IPS DF 6.9 (cell line): ENCODE data around the gene TNFAIP2.
A peak's percentile ranks its signal among the peaks of the same experiment; 100 is the strongest.
"Not testable (repeated sequence)": the region's sequence is repeated elsewhere in the genome, so short reads cannot be mapped to it uniquely, and the experiment has no call there.

Experiments
- DNase-seq: peaks from one replicate; pipeline ENCODE4 v3.0.0-alpha.2; 2013; ENCODE audit warnings: low read depth, low spot score
- H3K27ac ChIP-seq: one replicate; pipeline ENCODE4 v1.5.1; 2013; ENCODE audit warnings: low read length, control low read depth
- H3K27me3 ChIP-seq: 2 replicates; pipeline ENCODE4 v1.6.1; 2013; ENCODE audit warnings: mild to moderate bottlenecking, low read length; ENCODE audit not compliant: control insufficient read depth, insufficient read depth
- H3K36me3 ChIP-seq: 2 replicates; pipeline ENCODE4 v1.6.1; 2013; ENCODE audit warnings: low read length; ENCODE audit not compliant: control insufficient read depth, insufficient read depth
- H3K4me1 ChIP-seq: 2 replicates; pipeline ENCODE4 v1.6.1; 2013; ENCODE audit warnings: low read length; ENCODE audit not compliant: control insufficient read depth, insufficient read depth
- H3K4me3 ChIP-seq: 2 replicates; pipeline ENCODE4 v1.5.1; 2013; ENCODE audit warnings: mild to moderate bottlenecking, low read length
- H3K9me3 ChIP-seq: 2 replicates; pipeline ENCODE4 v1.6.1; 2013; ENCODE audit warnings: low read length, inconsistent platforms; ENCODE audit not compliant: control insufficient read depth, insufficient read depth
- WGBS: extraction: QIAGEN DNeasy Blood & Tissue Kit; methylation state at CpG from one replicate; pipeline ENCODE4 v1.1.7; 2013; ENCODE audit warnings: mixed read lengths, missing lambda C conversion rate; ENCODE audit not compliant: insufficient read length, insufficient coverage; 5-methylcytosine and 5-hydroxymethylcytosine counted together

TNFAIP2 gene

DNA sequence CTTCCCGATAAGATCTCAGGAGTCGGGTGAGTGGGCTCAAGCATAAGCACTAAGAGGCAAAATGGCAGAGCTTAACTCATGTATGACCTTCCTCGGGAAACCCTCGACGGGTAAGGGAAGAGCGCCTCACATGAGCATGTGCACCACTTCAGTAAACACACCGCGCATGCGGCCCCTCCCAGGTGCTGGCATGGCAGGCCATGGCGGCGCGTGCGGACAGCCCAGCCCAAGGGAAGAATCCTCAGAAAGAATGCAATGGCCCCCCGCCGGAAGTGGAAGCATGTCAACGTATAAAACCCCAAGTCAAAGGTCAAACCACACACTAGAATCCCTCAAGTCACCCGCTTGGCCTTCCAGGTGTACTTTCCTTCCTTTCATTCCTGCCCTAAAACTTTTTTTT, 6.6 kb upstream of the TNFAIP2 start:
- Histone ChIP-seq H3K4me1 (peaks cover 6% of the 10 kb centered on the region), H3K36me3 (no peaks in the 10 kb centered on the region), H3K27me3 (no peaks in the 10 kb centered on the region), H3K27ac (no peak overlapping the region), H3K9me3 (no peaks in the 10 kb centered on the region), H3K4me3 (no peak overlapping the region)
- no CpG with 5 or more reads among the region's 17 CpGs for WGBS
- no peak for DNase-seq

DNA sequence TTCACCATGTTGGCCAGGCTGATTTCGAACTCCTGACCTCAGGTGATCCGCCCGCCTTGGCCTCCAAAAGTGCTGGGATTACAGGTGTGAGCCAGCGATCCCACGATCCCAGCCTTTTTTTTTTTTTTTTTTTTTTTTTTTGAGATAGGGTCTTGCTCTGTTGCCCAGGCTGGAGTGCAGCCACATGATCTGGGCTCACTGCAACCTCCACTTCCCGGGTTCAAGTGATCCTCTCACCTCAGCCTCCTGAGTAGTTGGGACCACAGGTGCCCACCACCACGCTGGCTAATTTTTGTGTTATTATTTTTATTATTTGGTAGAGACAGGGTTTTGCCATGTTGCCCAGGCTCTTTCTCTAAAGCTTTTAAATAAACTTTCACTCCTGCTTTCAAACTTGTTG, 5.8 kb upstream of the TNFAIP2 start:
- not testable (repeated sequence) for H3K36me3 ChIP-seq, H3K4me1 ChIP-seq, DNase-seq, H3K27ac ChIP-seq, H3K9me3 ChIP-seq, H3K27me3 ChIP-seq, H3K4me3 ChIP-seq
- no CpG with 5 or more reads among the region's 7 CpGs for WGBS

DNA sequence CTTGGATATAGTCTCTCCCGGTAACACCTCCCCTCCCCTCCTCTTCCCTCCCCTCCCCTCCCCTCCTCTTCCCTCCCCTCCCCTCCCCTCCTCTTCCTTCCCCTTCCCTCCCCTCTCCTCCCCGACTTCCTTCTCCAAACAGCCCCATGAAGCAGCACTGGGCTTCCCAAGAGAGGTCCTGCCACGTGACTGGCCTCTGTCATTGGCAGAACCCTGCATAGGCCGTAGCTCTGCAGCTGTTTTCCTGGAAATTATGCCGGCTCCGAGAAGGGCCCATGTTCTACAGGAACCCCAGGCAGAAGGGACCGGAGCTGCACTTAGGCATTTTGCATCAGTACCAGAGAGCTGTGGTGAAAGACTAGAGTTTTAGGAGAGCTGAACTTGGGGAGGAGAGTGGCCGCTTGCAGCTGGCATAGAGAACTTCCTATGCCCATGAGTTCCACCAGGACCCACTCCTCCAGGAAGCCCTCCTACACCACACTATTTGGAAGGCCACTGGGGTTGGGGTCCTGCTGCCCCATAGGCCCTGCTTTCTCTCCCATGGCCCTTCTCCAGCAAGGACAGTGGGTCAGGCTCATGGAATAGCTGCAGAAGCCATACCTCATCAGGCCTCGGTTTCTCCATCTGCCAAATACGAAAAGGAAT, 5.1 kb upstream of the TNFAIP2 start:
- Histone ChIP-seq H3K27me3 (no peaks in the 10 kb centered on the region), H3K4me3 (no peak overlapping the region), H3K4me1 (peaks cover 5% of the 10 kb centered on the region; the same call in 1 of the 2 replicates), H3K9me3 (no peaks in the 10 kb centered on the region), H3K27ac (no peak overlapping the region), H3K36me3 (no peaks in the 10 kb centered on the region)
- DNase-seq = no peak
- WGBS = no CpG with 5 or more reads among the region's 10 CpGs

DNA sequence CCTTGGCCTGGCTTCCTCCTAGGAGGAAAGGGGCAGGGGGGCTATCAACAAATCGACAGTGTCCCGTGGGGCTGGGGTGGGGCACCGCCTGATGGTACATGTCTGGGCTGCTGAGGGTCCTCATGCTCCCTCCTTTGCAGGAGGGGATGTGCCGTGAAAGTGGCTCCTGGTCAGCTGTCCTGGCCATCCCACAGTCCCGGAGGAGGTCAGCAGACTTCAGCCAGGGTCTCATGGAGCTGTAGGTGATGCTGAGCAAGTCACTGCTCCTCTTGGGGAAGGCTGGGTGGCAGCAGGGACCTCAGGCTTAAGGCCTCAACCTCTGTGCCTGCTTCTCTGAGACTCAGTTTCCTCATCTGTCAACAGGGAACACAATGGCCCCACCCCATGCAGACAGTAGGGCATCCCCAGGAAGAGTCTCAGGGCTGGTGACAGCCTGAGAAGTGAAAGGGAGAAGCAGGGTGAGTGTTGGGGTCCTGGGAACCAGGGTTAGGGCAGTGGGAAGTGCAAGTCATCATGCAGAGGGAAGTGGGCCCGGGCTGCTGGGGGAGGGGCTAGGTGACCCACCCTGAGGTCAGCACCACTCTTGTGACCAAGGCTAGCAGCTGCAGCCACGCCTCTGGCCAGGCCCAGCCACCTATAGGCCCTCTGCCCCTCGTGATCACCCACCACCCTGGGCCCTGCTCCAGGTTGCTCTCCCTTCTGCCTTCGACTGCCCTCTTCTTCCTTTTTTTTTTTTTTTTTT, 4.4 kb upstream of the TNFAIP2 start:
- Histone ChIP-seq H3K4me1 (peaks cover 5% of the 10 kb centered on the region; the same call in 1 of the 2 replicates), H3K36me3 (no peaks in the 10 kb centered on the region), H3K4me3 (no peak overlapping the region), H3K9me3 (no peaks in the 10 kb centered on the region), H3K27ac (no peak overlapping the region), H3K27me3 (no peaks in the 10 kb centered on the region)
- WGBS = no CpG with 5 or more reads among the region's 9 CpGs
- DNase-seq = no peak

DNA sequence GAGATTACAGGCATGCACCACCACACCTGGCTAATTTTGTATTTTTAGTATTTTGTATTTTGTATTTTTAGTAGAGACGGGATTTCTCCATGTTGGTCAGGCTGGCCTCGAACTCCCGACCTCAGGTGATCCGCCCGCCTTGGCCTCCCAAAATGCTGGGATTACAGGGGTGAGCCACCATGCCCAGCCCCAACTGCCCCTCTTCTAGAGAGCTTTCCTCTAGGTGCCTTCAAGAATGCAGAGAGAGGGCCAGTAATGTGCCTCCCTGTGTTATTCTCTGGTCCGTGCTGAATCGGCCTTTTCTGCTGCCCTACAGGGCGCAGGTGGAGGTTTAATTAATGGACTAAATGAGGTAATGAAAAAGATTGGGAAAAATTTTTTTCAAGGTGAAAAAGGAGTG, 3.7 kb upstream of the TNFAIP2 start:
- H3K36me3 ChIP-seq, H3K9me3 ChIP-seq, H3K27ac ChIP-seq, H3K4me3 ChIP-seq, H3K27me3 ChIP-seq, DNase-seq, H3K4me1 ChIP-seq: not testable (repeated sequence)
- WGBS = no CpG with 5 or more reads among the region's 8 CpGs

DNA sequence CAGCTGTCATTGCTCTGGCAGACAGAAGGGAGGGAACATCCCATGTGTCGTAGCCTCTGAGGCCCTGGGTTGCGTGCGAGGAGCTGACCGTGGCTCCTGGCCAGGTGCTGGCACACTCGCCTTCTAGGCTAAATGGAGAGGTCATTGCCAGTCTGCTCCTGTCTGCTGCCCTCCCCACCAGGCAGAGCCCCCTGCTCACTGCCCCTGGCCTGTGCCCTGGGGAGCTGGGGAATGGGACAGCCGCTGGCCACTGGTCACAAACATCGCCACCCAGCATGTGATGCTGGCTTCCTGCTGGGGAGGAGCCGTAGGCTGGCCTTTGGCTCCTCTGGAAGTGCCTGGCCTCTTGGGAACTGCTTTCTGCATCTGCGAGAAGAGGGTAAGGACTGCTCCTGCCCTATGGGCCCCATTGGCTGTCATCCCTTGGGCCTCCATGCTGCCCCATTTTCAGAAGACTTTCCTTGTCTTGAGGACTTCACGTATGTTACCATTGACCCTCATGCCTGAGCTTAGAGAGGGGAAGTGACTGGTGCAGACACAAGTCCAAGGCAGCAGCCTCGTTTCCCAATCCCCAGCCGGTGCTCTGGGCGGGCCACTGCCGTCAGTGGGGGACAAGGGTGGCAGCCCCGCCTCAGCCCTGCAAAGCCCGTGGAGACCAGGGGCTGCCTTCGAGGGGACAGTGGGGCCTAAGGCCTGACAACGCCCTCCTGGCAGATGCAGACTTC, 2.0 kb upstream of the TNFAIP2 start:
- no peak for DNase-seq
- Histone ChIP-seq H3K27me3 (no peaks in the 10 kb centered on the region), H3K36me3 (no peaks in the 10 kb centered on the region), H3K9me3 (no peaks in the 10 kb centered on the region), H3K27ac (no peak overlapping the region), H3K4me1 (peaks cover 5% of the 10 kb centered on the region; the same call in 1 of the 2 replicates), H3K4me3 (no peak overlapping the region)
- WGBS = no CpG with 5 or more reads among the region's 18 CpGs

DNA sequence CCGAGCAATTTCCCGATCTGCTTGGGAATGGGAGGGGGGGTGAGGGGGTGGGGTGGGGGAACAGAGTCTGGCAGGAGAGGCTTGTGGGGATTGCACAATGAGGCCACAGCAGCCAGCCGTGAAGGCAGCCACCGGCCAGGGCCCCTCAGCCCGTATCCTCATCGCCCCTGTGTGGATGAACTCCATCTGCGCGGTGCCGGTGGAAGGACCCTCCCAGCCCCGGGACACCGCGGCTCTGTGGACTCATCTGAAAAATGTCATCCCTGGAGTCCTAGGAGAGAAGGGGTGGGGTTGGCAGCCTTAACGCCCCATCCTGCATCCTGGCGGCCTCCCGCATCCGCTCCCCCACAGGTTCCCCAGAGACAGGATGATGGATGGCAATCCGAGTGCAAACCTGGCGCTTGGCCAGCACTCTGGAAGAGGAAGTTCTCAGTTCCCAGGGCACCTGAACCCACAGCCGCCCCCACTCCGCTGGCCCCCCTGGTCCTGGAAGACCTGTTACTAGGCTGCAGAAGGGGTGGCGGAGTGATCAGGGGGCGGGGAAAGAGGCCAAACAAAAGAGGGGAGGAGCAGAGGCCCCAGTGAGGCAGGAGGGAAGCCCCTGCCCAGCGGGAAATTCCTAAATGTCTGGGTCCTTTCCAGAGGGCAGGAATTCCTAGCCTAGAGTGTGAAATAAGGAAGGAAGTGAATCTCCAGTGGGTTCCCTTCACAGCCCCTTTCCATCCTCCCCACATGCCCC, 1.2 kb upstream of the TNFAIP2 start:
- no peak overlapping the region for H3K27ac ChIP-seq
- no peak for DNase-seq
- no CpG with 5 or more reads among the region's 23 CpGs for WGBS
- H3K27me3 ChIP-seq = no peaks in the 10 kb centered on the region
- no peaks in the 10 kb centered on the region for H3K9me3 ChIP-seq
- H3K4me3 ChIP-seq = no peak overlapping the region; the same call in 1 of the 2 replicates
- H3K36me3 ChIP-seq = no peaks in the 10 kb centered on the region
- peaks cover 8% of the 10 kb centered on the region; the same call in 1 of the 2 replicates for H3K4me1 ChIP-seq

DNA sequence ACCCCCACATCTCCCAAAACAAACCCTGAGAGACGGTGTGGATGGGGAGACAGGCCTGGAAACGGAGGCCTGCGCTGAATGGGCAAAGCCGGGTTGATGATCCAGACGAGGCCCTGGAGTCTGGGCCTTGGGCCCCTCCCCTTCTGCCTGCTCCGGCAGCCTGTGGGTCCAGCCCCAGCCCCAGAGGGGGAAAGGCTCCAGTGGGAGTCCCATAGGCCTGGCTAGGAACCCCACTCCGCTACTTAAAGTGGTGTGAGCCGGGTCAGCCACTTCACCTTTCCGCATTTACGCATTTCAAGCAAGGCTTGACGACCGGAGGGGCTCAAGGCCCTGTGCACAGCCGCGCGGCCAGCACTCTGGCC, 695 bp upstream of the TNFAIP2 start:
- DNase-seq = no peak
- H3K9me3 ChIP-seq = no peaks in the 10 kb centered on the region
- H3K4me1 ChIP-seq = peaks cover 9% of the 10 kb centered on the region; the same call in 1 of the 2 replicates
- H3K4me3 ChIP-seq = peak overlapping the region; percentile 27; the same call in 1 of the 2 replicates
- no peaks in the 10 kb centered on the region; the same call in 1 of the 2 replicates for H3K27me3 ChIP-seq
- no CpG with 5 or more reads among the region's 15 CpGs for WGBS
- no peaks in the 10 kb centered on the region for H3K36me3 ChIP-seq
- no peak overlapping the region for H3K27ac ChIP-seq

DNA sequence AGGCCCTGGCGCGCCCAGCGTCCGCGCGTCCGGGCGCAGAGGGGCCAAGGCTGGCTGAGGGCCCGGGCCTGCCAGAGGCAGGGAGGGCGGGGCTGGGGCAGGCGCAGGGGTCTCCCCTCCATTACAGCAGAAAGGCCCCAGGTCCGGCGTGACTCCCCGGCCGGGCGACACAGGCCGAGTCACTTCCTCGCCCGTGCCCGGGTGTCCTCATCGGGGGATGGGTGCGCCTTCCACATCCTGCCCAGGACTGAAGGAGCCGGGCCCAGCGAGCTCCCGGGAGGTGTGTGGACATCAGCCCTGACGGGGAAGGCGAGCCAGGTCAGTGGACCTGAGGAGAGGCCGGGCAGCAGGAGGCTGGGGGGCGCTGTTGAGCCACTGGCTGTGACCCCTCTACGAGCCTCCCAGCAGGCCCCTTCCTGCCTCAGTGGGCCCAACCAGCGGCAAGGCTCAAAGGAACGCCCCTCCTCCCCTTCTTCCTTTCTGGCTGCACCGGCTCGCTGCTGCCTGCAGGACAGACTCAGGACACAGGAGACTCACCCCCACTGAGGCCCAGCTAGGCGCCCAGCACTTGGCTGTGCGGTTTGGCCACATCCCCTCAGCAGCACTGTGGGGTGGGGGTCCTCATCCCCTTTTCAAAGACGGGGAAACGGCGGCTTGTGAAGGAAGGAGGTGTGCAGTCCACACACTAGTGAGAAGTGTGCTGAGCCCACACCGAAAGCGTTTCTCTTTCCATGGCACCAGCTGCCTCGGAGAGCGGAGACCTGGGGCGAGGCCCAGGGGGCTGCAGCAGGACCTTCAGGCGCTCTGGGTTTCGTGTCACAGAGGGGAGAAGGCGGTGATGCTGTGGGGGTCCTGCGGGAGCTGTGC, 606 bp downstream of the TNFAIP2 start:
- H3K9me3 ChIP-seq = no peaks in the 10 kb centered on the region
- no peak overlapping the region for H3K27ac ChIP-seq
- H3K4me1 ChIP-seq = peaks cover 9% of the 10 kb centered on the region; the same call in 1 of the 2 replicates
- no peaks in the 10 kb centered on the region; the same call in 1 of the 2 replicates for H3K27me3 ChIP-seq
- H3K4me3 ChIP-seq = peak overlapping the region; percentile 28; the same call in 1 of the 2 replicates
- no CpG with 5 or more reads among the region's 48 CpGs for WGBS
- DNase-seq = no peak
- H3K36me3 ChIP-seq = no peaks in the 10 kb centered on the region
